Measurements from ENCODE around the gene BOC.

- TF ChIP-seq CTCF (conservative IDR thresholded peaks at IDR 0.05; ENCODE audit: low read depth, low read length) = no peak
- no peak for TF ChIP-seq EZH2 (IDR thresholded peaks at IDR 0.05; ENCODE audit: borderline replicate concordance, low read depth, low read length, poor library complexity, severe bottlenecking)
These were observed 38.3 kb upstream of the BOC start for GRCh38 chr3:113173102-113173501.
